ENCODE data around the gene TRIM71. TPM values are rescaled to one million over a fixed set of nuclear protein-coding genes. Genes with fewer than 3 reads are reported as not detected.
A peak's percentile ranks its signal among the peaks of the same experiment; 100 is the strongest.

The TRIM71 gene
- polyA plus RNA-seq, 1 donor from 2014 or later = 4.0 TPM

- Histone ChIP-seq H3K27ac (ENCODE audit: low read length) (no peak overlapping the region), H3K4me2 (ENCODE audit: low read length) (peak overlapping the region; percentile 50), H3K27me3 (ENCODE audit: insufficient read depth, low read depth, low read length) (peaks cover 51% of the 10 kb centered on the region), H3K36me3 (ENCODE audit: insufficient read depth, low read length) (no peaks in the 10 kb centered on the region), H3F3A (ENCODE audit: insufficient read depth, low read length, poor library complexity, severe bottlenecking) (no peaks in the 10 kb centered on the region), H3K4me3 (ENCODE audit: low read length) (peak overlapping the region; percentile 97), H2AFZ (ENCODE audit: low read depth, low read length) (no peak overlapping the region), H3K9me3 (ENCODE audit: low read length) (no peaks in the 10 kb centered on the region), H4K20me1 (ENCODE audit: insufficient read depth) (peaks cover 38% of the 10 kb centered on the region), H3K79me2 (replicated peaks; ENCODE audit: insufficient read depth, low read length) (peaks cover 68% of the 10 kb centered on the region), H3K9me2 (ENCODE audit: insufficient read depth, low read length) (no peaks in the 10 kb centered on the region), H3K9ac (ENCODE audit: low read length) (peak overlapping the region; percentile 9)
- TF ChIP-seq MXI1 (conservative IDR thresholded peaks at IDR 0.05; ENCODE audit: poor library complexity, severe bottlenecking) (no peak), POLR2AphosphoS5 (IDR thresholded peaks at IDR 0.05) (peak; percentile 57), EP300 (conservative IDR thresholded peaks at IDR 0.05; ENCODE audit: poor library complexity, severe bottlenecking) (no peak), EZH2 (IDR thresholded peaks at IDR 0.05; ENCODE audit: borderline replicate concordance, insufficient read depth, low read length, poor library complexity, severe bottlenecking) (no peak), TAF1 (IDR thresholded peaks at IDR 0.05; ENCODE audit: low read depth) (no peak), REST (IDR thresholded peaks at IDR 0.05; ENCODE audit: borderline replicate concordance) (no peak)
These were observed 3.3 kb downstream of the TRIM71 start for GRCh38 chr3:32820971-32821685.

GRCh38 chr3:32821686-32822296 lies 4.0 kb downstream of the TRIM71 start:
- Histone ChIP-seq H3K27ac (ENCODE audit: low read length) (no peak overlapping the region), H3K4me3 (ENCODE audit: low read length) (peak overlapping the region; percentile 97), H3K79me2 (replicated peaks; ENCODE audit: insufficient read depth, low read length) (peaks cover 72% of the 10 kb centered on the region), H3K27me3 (ENCODE audit: insufficient read depth, low read depth, low read length) (peaks cover 50% of the 10 kb centered on the region), H4K20me1 (ENCODE audit: insufficient read depth) (peaks cover 38% of the 10 kb centered on the region), H3F3A (ENCODE audit: insufficient read depth, low read length, poor library complexity, severe bottlenecking) (no peaks in the 10 kb centered on the region), H3K36me3 (ENCODE audit: insufficient read depth, low read length) (no peaks in the 10 kb centered on the region), H3K9me3 (ENCODE audit: low read length) (no peaks in the 10 kb centered on the region), H3K9me2 (ENCODE audit: insufficient read depth, low read length) (no peaks in the 10 kb centered on the region), H3K9ac (ENCODE audit: low read length) (peak overlapping the region; percentile 9), H3K4me2 (ENCODE audit: low read length) (peak overlapping the region; percentile 50), H2AFZ (ENCODE audit: low read depth, low read length) (no peak overlapping the region)
- TF ChIP-seq MXI1 (conservative IDR thresholded peaks at IDR 0.05; ENCODE audit: poor library complexity, severe bottlenecking) (no peak), EZH2 (IDR thresholded peaks at IDR 0.05; ENCODE audit: borderline replicate concordance, insufficient read depth, low read length, poor library complexity, severe bottlenecking) (no peak), SMC3 (conservative IDR thresholded peaks at IDR 0.05; ENCODE audit: poor library complexity) (no peak), POLR2AphosphoS5 (IDR thresholded peaks at IDR 0.05) (no peak), TAF1 (IDR thresholded peaks at IDR 0.05; ENCODE audit: low read depth) (no peak), EP300 (conservative IDR thresholded peaks at IDR 0.05; ENCODE audit: poor library complexity, severe bottlenecking) (no peak), REST (IDR thresholded peaks at IDR 0.05; ENCODE audit: borderline replicate concordance) (no peak), CTCF (IDR thresholded peaks at IDR 0.05; ENCODE audit: poor library complexity, severe bottlenecking) (no peak)
